ENCODE results near the gene SCIMP.
"Not testable (repeated sequence)": the region's sequence is repeated elsewhere in the genome, so short reads cannot be mapped to it uniquely, and the experiment has no call there.

Gene SCIMP

DNA sequence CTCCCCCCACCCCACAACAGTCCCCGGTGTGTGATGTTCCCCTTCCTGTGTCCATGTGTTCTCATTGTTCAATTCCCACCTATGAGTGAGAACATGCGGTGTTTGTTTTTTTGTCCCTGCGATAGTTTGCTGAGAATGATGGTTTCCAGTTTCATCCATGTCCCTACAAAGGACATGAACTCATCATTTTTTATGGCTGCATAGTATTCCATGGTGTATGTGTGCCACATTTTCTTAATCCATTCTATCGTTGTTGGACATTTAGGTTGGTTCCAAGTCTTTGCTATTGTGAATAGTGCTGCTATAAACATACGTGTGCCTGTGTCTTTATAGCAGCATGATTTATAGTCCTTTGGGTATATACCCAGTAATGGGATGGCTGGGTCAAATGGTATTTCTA lies 17.1 kb downstream of the SCIMP start:
- H3K9me3 Mint-ChIP-seq; H3K36me3 Mint-ChIP-seq; H3K27ac Mint-ChIP-seq; H3K4me3 Mint-ChIP-seq; ATAC-seq; DNase-seq (ENCODE audit: low spot score in 2 of 2): not testable (repeated sequence)
- H3K4me1 Mint-ChIP-seq, result peaks cover 16% of the 10 kb centered on the region

DNA sequence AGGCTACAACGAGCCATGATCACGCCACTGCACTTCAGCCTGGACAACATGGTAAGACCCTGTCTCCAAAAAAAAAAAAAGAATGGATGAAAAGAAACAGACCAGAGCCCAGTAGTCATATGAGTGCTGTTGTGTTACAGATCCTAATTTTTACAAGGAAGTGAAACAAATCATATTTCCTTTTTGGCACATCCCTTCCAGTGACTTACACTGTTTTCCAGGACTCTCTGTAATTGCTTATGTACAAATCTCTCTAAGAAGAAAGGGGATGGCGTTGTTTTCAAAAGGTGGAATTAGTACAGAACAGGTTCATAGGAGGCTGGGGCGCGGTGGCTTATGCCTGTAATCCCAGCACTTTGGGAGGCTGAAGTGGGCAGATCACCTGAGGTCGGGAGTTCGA lies 23.2 kb downstream of the SCIMP start:
- no peak for DNase-seq (ENCODE audit: low spot score in 2 of 2)
- Mint-ChIP-seq H3K9me3 (no peaks in the 10 kb centered on the region), H3K4me3 (no peak overlapping the region), H3K36me3 (no peaks in the 10 kb centered on the region), H3K27ac (no peak overlapping the region), H3K4me1 (no peaks in the 10 kb centered on the region)
- ATAC-seq, result no peak

DNA sequence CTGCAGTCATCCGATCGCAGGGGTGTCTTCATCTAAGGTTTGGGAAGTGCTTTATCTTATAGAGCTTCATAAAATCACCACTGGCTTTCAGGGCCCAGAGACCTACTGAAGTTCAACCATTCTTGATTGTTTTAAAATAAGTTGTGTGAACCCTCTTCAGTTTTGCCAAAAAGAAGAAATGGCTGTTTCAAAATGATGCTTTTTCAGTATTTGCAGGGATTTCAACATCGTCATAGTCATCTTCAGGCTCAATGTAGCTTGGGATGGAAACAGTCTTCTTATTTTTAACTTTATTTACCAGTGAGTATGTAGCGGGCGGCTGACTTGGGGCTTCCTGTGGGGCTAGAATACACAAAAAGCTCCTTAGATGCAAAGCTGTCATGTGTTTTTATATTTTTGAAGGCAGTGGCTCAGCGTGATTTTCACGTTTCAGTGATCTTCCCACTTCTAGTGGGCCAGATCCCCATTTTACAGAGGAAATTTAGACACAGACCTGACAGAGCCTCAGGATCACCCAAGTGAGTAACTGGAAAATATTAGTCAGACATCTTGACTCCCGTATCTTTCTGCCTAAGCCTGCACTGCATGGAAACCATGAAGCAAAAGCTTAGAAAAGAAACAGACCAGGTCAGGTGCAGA lies 23.9 kb downstream of the SCIMP start:
- Mint-ChIP-seq H3K9me3 (no peaks in the 10 kb centered on the region), H3K36me3 (no peaks in the 10 kb centered on the region), H3K27ac (peak overlapping the region; percentile 37), H3K4me1 (no peaks in the 10 kb centered on the region), H3K4me3 (no peak overlapping the region)
- ATAC-seq (no peak), DNase-seq (ENCODE audit: low spot score in 2 of 2) (no peak)

DNA sequence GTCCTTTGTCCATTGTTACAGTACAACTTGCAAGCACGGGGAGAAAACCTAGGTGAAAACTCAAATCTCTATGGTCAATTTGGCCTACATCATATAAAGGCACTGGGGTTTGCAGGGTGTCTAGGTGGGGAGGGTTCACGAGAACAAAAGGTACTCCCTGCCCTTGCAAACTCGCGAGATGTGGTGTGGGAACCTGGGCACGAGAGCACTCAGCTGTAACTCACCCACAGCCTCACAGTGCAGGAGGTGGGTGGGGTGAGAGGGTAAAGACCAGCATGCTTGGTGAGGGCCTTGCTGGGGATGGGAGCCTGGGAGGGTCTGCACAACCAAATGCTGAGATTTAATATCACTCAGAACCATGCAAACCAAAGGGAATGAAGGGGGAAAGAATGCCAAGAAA lies 24.6 kb downstream of the SCIMP start:
- Mint-ChIP-seq H3K36me3 (no peaks in the 10 kb centered on the region), H3K4me1 (no peaks in the 10 kb centered on the region), H3K9me3 (no peaks in the 10 kb centered on the region), H3K4me3 (no peak overlapping the region), H3K27ac (peak overlapping the region; percentile 37)
- no peak for DNase-seq (ENCODE audit: low spot score in 2 of 2)
- ATAC-seq, result no peak

DNA sequence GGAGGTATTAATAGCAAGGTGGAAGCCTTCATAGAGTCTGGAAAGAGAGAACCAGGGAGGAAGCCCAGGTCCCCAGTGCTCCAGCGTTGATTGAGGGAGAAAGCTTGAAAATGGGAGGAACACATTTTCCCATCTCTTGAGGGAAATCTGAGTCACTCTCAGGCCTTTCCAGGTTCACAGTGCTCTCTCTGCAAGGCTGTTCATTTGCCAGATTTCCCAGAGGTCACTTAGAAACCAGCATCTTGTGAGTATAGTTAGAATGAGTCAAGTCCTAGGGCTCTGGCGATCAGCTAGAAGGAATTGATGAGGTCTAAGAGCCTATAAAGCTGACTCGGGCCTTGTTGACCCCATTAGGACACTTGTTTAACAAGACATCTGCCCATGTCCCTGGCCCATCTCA lies 25.3 kb downstream of the SCIMP start:
- ATAC-seq (no peak), DNase-seq (ENCODE audit: low spot score in 2 of 2) (no peak)
- Mint-ChIP-seq H3K9me3 (no peaks in the 10 kb centered on the region), H3K4me3 (no peak overlapping the region), H3K27ac (no peak overlapping the region), H3K36me3 (no peaks in the 10 kb centered on the region), H3K4me1 (peaks cover under 1% of the 10 kb centered on the region)

DNA sequence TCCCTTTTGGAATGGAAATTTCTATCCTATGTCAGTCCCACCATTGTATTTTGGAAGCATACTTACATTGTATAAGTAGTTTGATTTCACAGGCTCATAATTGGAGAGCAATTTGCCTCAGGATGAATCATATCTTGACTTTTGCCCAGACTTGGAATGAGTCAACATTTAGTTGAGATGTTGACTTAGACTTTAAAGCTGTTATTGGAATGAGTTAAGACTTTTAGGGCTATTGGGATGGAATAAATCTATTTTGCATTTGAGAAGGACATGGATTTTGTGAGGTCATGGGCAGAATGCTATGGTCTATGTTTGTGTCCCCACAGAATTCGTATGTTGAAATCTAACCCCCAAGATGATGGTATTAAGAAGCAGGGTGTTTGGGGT lies 30.8 kb downstream of the SCIMP start:
- ATAC-seq, result peak; percentile 82
- H3K27ac Mint-ChIP-seq, result no peak overlapping the region
- no peaks in the 10 kb centered on the region for H3K36me3 Mint-ChIP-seq
- no peak for DNase-seq (ENCODE audit: low spot score in 2 of 2)
- no peak overlapping the region for H3K4me3 Mint-ChIP-seq
- H3K9me3 Mint-ChIP-seq, result no peaks in the 10 kb centered on the region
- H3K4me1 Mint-ChIP-seq, result peaks cover 10% of the 10 kb centered on the region

DNA sequence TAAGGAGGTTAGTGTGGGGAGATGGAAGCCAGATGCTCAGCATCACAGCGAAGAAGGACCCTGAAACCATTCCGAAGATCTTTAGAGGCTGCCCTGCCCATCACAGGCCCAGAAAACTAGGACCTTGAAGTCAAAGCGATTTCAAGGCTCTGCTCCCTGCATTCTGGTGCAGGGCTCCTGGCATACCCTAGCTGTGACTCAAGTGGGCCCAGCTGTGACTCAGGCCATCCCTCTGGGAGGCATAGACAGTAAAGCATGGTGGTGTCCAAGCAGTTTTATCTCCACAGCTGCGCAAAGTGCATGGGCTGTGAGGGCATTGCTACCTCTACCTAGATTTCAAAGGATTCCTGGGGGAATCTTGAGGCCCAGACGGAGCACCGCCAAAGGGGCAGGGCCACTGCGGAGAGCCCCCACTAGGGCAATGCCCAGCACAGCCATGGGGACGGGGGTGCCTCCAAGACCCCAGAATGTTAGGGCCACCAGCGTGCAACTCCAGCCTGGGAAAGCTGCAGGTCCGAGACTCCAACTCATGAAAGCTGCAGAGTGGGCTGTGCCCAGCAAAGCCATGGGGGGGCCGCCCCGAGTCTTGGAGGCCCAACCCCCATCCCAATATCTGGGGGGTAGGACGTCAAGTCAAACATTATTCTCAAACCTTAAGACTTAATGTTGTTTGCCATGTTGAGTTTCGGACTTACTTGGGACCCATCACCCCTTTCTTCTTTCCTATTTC lies 31.3 kb downstream of the SCIMP start:
- Mint-ChIP-seq H3K36me3 (no peaks in the 10 kb centered on the region), H3K27ac (no peak overlapping the region), H3K4me1 (peaks cover 10% of the 10 kb centered on the region), H3K9me3 (no peaks in the 10 kb centered on the region), H3K4me3 (no peak overlapping the region)
- DNase-seq (ENCODE audit: low spot score in 2 of 2) (no peak), ATAC-seq (no peak)

DNA sequence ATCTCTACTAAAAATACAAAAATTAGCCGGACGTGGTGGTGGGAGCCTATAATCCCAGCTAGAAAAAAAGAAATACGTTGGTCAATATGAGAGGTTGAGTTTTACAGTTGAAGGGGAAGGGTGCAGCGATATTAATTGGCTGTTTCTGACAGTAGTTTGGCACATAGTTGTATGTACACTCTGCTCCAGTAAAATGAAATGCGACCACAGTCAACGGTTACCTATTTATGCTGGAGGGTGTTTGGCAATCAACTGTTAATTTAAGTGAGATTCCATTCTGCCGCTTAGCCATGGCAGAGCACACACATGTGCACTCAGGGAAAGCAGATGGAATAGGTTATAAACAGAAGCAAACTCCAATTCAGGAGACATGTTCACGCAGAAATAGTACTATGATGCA lies 33.6 kb downstream of the SCIMP start:
- H3K36me3 Mint-ChIP-seq, result no peaks in the 10 kb centered on the region
- peaks cover 15% of the 10 kb centered on the region for H3K4me1 Mint-ChIP-seq
- no peak overlapping the region for H3K4me3 Mint-ChIP-seq
- ATAC-seq, result no peak
- DNase-seq (ENCODE audit: low spot score in 2 of 2), result no peak
- no peaks in the 10 kb centered on the region for H3K9me3 Mint-ChIP-seq
- no peak overlapping the region for H3K27ac Mint-ChIP-seq

DNA sequence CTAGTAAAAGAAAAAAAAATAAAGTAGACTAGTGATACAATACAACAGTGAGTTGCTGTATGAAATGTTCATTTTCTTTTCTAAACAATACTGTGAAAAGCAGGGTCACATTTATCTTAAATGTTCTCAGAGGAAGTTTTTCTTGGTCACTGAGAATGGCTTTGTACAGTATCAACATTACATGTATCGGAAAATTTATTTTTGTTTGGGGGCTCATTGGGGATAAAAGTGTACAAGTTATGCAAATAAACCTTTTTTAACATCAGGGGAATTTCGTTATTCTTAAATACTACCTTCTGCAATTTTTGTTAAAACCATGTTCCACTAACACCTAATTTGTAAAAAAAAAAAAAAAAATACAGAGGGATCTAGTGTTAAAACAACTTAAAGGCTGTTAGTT lies 34.3 kb downstream of the SCIMP start:
- ATAC-seq, result no peak
- Mint-ChIP-seq H3K4me1 (peaks cover 15% of the 10 kb centered on the region), H3K4me3 (no peak overlapping the region), H3K9me3 (no peaks in the 10 kb centered on the region), H3K36me3 (no peaks in the 10 kb centered on the region), H3K27ac (no peak overlapping the region)
- DNase-seq (ENCODE audit: low spot score in 2 of 2), result no peak

DNA sequence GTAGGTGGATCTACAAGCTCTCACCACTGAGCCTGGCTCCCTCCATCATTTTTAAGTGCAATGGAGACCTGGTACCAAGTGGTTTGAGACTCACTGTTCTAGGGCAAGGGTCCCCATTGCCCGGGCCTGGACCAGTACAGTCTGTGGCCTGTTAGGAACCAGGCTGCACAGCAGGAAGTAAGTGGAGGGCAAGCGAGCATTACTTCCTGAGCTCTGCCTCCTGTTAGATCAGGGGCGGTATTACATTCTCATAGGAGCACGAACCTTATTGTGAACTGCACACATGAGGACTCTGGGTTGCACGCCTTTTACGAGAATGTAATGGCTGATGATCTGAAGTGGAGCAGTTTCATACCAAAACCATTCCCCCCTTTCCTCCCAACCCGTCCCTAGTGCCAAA lies 36.2 kb downstream of the SCIMP start:
- no peaks in the 10 kb centered on the region for H3K9me3 Mint-ChIP-seq
- peak overlapping the region; percentile 63 for H3K27ac Mint-ChIP-seq
- H3K4me3 Mint-ChIP-seq, result no peak overlapping the region
- no peaks in the 10 kb centered on the region for H3K36me3 Mint-ChIP-seq
- ATAC-seq (no peak), DNase-seq (ENCODE audit: low spot score in 2 of 2) (no peak)
- H3K4me1 Mint-ChIP-seq, result peaks cover 6% of the 10 kb centered on the region

DNA sequence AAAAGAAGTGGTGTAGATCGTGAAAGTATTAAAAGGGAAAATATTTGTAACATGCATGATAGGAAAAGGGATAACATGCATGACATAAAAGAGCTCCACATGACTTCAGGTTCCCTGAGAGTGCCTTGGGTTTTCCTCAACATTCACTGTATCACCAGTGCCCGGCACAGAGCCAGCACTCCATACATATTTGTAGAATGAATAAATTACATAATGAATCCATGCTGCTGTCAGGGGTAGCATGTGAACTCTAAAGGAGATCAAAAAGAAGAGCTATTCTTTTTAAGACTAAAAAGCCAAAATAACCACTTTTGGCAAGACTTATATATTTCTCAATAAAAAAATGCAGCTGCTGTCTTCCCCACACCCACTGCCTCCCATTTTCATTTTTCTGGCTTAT lies 40.3 kb downstream of the SCIMP start:
- peaks cover 19% of the 10 kb centered on the region for H3K36me3 Mint-ChIP-seq
- peaks cover 7% of the 10 kb centered on the region for H3K9me3 Mint-ChIP-seq
- DNase-seq (ENCODE audit: low spot score in 2 of 2), result no peak
- no peak overlapping the region for H3K4me3 Mint-ChIP-seq
- ATAC-seq, result no peak
- no peak overlapping the region for H3K27ac Mint-ChIP-seq
- H3K4me1 Mint-ChIP-seq, result peaks cover 36% of the 10 kb centered on the region

DNA sequence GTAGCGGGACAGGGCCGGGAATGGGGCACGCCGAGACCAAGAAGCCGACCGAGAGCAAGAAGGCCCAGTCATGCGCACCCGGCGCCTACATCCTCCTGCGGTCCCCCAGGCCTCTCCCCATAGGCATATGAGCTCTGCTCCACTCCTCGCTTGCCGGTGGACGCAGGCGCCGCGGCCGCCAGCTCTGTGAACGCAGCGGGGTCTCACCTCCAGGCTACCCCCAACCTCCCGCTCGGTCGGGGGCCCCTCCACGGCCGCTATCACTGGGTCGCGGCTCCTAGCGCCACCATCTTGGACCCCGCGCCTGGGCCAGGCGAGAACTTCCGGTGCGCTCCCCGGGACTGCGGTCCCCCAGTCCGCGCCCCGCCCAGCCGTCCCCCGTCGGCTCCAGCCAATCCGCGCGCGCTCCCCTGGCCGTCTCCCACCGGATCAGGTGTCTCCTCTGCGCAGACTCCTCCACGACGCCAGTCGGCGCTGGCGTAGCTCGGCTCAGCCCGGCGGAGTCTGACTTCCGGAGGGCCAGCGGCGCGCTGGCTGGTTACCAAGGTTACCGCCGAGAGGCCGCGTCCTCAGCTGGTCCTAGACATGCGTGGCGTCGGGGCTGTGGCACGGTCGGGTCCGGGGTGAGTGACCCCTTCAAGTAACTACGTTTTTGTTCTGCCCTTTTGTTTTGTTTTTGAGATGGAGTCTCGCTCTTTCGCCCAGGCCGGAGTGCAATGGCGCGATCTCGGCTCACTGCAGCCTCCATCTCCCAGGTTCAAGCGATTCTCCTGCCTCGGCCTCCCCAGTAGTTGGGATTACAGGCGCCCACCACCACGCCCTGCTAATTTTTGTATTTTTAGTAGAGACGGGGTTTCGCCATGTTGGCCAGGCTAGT lies 42.9 kb downstream of the SCIMP start, which contains the start of gene ZNF594:
Gene ZNF594 (minus strand): TSS at position 328 of the 877 bp plus-strand sequence. CDS start 7,612 bp downstream, outside the sequence.
- Mint-ChIP-seq H3K27ac (peak within 1 kb of the TSS; percentile 93), H3K4me3 (peak within 1 kb of the TSS; percentile 87), H3K36me3 (peaks cover 40% of the 10 kb centered on the region), H3K4me1 (peaks cover 30% of the 10 kb centered on the region), H3K9me3 (peaks cover 14% of the 10 kb centered on the region)
- ATAC-seq, result peak; percentile 99
- peak; percentile 92 to 98 for DNase-seq (ENCODE audit: low spot score in 2 of 2)

DNA sequence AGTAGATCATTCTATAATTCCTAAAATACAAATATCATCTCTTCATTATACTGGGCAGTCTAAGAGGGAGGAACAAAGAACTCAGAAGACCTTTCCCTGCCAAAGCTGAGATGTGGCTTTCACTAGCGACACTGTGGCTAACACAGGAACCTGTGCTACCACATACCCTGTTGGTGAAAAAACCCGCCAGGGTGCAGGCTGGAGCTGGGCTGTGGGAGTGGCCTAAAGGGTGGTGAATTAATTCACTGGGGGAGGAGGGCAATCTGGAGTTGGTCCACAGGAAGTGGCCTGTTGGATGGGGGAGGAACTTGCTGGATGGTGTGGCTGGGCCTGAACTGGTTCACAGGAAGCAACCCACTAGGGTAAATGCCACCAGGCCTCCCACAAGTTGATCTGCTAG lies 50.4 kb downstream of the SCIMP start:
- H3K36me3 Mint-ChIP-seq, result peaks cover 40% of the 10 kb centered on the region
- H3K4me3 Mint-ChIP-seq, result no peak overlapping the region
- peaks cover 6% of the 10 kb centered on the region for H3K4me1 Mint-ChIP-seq
- ATAC-seq (peak; percentile 74), DNase-seq (ENCODE audit: low spot score in 2 of 2) (no peak)
- H3K9me3 Mint-ChIP-seq, result peaks cover 41% of the 10 kb centered on the region
- no peak overlapping the region for H3K27ac Mint-ChIP-seq

DNA sequence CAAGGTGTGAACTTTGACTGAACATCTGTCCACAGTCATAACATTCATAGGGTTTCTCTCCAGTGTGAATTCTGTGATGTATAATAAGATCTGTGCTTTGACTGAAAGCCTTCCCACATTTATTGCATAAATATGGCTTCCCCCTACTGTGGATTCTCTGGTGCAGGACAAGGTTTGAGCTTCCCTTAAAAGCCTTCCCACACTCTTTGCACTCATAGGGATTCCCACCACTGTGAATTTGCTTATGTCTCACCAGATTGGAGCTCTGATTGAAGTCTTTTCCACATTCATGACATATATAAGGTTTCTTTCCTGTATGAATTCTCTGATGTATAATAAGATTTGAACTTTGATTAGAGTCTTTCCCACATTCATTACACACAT lies 51.3 kb downstream of the SCIMP start:
- H3K9me3 Mint-ChIP-seq, result peaks cover 44% of the 10 kb centered on the region
- H3K4me1 Mint-ChIP-seq, result peaks cover 6% of the 10 kb centered on the region
- no peak overlapping the region for H3K4me3 Mint-ChIP-seq
- DNase-seq (ENCODE audit: low spot score in 2 of 2) (no peak), ATAC-seq (no peak)
- peaks cover 31% of the 10 kb centered on the region for H3K36me3 Mint-ChIP-seq
- no peak overlapping the region for H3K27ac Mint-ChIP-seq

DNA sequence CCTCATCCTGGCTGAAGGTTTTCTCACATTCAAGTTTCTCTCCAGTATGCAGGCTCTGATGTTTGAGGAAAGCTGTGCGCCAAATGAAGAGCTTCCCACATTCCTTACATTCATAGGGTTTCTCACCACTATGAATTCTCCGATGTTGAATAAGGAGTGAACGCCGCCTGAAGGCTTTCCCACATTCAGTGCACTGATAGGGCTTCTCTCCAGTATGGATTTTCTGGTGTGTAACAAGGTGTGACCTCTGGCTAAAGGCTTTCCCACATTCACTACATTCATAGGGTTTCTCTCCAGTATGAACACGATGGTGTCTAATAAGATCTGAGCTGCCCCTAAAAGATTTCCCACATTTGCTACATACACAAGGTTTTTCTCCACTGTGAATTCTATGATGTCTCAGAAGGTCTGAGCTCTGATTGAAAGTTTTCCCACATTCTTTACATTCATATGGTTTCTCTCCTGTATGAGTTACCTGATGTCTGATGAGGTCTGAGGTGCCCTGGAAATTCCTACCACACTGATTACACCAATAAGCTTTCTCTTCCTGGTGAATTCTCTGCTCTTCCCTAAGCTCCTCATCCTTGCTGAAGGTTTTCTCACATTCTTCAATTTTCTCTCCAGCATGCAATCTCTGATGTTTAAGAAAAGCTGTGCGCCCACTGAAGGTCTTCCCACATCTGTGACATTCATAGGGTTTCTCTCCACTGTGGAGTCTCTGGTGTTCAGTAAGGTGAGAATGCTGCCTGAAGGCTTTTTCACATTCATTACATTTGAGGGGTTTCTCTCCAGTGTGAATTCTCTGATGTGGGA lies 51.9 kb downstream of the SCIMP start:
- Mint-ChIP-seq H3K36me3 (peaks cover 25% of the 10 kb centered on the region), H3K4me1 (peaks cover 6% of the 10 kb centered on the region), H3K4me3 (no peak overlapping the region), H3K9me3 (peaks cover 41% of the 10 kb centered on the region), H3K27ac (no peak overlapping the region)
- ATAC-seq (no peak), DNase-seq (ENCODE audit: low spot score in 2 of 2) (no peak)
